SK-MEL-5 (cell line): Measurements from ENCODE around the gene MRPS5. TPM values are rescaled to one million over a fixed set of nuclear protein-coding genes. Genes with fewer than 3 reads are reported as not detected.
"Not testable (repeated sequence)": the region's sequence is repeated elsewhere in the genome, so short reads cannot be mapped to it uniquely, and the experiment has no call there.

ENCODE experiments used
- DNase-seq: peaks from one replicate; pipeline ENCODE4 v3.0.0-alpha.2; 2016; ENCODE audit warnings: low read depth, low spot score
- in situ Hi-C: cut with HindIII; loops from 2 replicates; pipeline ENCODE4 v1.10.0; 2016; ENCODE audit warnings: low sequenced_read_pairs, high pct_unique_total_duplicates, low pct_unique_long_range_greater_than_20kb
- total RNA-seq: library from RNA; depleted of rRNA; stranded (reverse); fragments of >200 nt; shearing (Covaris generic); gene quantifications from 2 replicates; pipeline ENCODE4 v1.2.3, GENCODE V29; 2014

Gene MRPS5
- total RNA-seq, 1 experiment from 2014 or later = 124 TPM

DNA sequence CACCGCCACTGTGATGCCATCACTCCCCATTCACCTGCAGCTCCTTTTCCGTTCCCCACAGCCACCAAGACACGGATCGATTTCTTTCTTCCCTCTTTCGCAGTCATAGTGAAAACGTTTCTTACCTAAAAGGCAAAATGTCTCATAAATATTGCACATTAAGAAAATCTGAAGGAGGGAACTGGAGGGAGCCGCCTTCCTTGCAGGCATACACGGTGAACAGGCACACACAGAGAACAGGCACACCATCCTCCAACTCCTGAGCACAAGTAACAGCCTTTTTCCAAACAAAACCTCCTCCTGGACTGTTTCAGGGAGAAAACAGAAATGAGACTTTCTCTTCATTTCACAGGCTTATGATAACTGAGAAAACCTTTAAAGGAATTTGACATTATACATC, 17.0 kb downstream of the MRPS5 start:
- DNase-seq = no peak
- in situ Hi-C loops = no loop called here

DNA sequence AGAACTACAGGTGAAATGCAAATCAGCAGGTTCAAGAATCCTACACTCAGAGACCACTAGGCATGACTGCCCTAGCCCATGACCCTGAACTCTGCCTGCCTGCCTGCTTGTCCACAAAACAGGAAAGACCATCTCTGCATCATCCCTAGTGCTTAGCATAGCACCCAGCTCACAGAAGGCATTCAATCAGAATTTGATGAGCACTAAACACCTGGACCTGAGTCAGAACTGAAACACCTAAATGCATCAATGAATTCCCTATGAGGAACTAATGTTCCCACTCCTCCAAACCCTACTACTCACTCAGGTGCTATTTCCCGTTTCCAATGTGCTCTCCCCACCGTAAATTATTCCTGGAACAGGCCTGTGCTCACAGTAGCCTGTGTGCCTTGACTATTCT, 21.7 kb downstream of the MRPS5 start:
- in situ Hi-C loops = no loop called here

GRCh38 chr2:95098273-95098672, 23.3 kb downstream of the MRPS5 start:
- in situ Hi-C loops, DNase-seq: not testable (repeated sequence)

More for the DNA sequence above, 21.7 kb downstream of the MRPS5 start:
- no peak for DNase-seq

DNA sequence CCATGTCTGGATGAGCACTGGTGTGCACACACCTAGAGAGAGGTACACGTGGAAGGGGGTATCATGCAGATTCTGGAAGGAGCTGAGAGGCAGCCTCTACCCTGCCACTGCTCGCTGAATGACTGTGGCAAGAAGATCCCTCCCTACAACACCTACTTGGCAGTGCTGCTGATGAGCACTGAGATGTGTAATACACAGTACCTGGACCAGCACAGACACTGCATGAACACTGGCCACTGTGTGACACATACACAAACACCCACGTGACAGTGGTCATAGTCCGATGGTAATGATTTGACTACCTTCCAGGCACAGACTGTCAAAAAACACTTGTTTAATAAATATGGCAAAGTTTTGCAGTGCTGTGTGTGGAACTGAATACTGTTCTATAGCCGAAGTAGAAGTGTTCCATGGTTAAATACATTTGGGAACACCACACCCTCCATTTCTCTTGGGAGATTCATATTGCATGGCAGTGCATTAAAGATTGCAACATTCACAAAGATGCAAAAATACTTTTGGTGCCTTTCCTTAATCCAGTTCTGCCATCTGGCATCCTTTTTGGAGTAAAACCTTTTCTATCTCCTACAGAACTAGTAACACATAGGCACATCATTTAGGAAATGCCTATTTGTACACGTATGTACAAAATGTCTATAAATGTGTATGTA, 29.6 kb downstream of the MRPS5 start:
- in situ Hi-C loops = no loop called here
- DNase-seq = no peak

DNA sequence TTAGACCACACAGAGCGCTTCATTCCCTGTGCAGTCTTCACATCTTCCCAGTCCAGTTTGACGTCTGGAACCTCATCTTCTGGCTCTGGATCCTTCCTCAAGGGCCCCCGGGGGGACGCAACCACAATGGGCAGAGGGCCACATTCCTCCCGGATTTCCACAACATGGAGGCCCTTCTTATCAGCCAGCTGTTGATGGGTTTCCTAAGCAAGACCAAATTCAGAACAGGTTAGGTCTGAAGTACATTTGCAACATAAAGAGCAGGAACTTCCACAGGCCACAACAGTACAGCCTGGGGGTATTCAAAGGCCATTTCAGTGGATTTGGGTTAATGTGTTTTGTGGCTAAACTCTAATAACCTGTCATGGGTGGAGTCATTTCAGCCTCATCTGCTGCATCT, 34.2 kb downstream of the MRPS5 start:
- in situ Hi-C loops = no loop called here
- no peak for DNase-seq

GRCh38 chr2:95086017-95086416, 35.6 kb downstream of the MRPS5 start:
- in situ Hi-C loops = no loop called here

GRCh38 chr2:95082477-95082876, 39.1 kb downstream of the MRPS5 start:
- in situ Hi-C loops = no loop called here
- no peak for DNase-seq

More at GRCh38 chr2:95086017-95086416, 35.6 kb downstream of the MRPS5 start:
- no peak for DNase-seq

DNA sequence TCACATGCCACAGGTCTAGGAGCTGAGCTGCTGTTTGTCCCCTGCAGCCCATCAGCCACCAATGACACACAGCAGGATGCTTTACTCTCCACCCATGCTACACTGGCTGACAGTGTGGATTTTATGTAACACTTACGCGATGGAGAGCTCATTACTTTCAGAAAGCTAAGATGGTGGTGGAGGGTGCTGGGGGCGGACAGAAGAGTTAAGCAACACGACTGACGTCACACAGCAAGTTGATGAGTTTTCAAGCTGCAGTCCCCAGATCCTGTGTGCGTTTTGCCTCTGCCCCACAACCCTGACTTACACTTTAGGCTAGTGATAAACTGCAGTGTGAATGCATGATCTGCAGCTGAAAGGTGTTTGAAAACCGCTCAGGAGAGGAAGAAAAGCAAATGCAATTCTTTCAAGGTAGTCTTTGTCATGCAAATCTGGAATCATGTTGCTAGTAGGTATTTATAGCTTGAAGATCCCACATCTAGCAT, 42.4 kb downstream of the MRPS5 start:
- DNase-seq = no peak
- in situ Hi-C loops = no loop called here

- in situ Hi-C loops = no loop called here
These were observed 43.6 kb downstream of the MRPS5 start for GRCh38 chr2:95077861-95078603.

GRCh38 chr2:95077530-95077825, 44.1 kb downstream of the MRPS5 start:
- in situ Hi-C loops = no loop called here
- DNase-seq = peak; percentile 28

More at GRCh38 chr2:95077861-95078603, 43.6 kb downstream of the MRPS5 start:
- DNase-seq = no peak

GRCh38 chr2:95076705-95077529, 44.7 kb downstream of the MRPS5 start:
- peak; percentile 69 for DNase-seq
- in situ Hi-C loops = no loop called here

GRCh38 chr2:95075440-95076132, 46.0 kb downstream of the MRPS5 start:
- no peak for DNase-seq
- in situ Hi-C loops = no loop called here

DNA sequence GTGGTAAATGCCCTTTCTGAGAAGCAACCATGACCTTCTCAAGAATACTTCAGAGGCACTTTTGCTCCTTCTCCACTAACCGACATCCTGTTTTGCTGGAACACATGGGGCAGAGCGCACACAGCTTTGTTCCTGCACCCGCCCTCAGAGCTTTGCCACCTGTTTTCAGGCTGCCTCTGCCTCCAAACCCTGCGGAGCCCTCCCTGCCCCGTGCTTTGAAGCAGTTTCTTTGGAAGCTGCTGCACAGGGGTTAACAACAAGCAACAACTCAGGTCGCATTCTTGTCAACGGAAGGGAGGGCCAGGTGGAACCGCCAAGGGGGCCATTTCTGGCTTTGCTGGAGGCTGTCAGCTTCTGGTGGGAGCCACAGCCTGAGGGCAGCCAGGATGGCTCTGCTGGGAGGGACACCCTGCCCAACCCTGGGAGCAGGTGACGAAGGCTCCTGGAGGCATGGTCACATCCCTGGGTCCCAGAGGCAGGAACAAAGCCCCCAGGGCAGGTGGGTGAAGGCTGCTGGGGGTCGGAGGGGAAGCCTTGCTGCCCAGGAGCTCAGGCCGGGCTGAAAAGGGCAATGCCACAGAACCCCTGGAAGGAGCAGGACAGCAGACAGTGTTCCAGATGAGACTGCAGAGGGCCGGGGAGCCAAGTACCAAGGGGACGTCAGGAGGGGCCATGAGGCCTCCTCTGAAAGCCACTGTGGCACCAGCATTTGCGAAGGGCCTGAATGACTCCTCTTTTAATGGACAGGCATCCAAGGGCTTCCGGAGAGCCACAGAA, 46.8 kb downstream of the MRPS5 start:
- DNase-seq = no peak
- in situ Hi-C loops = no loop called here

DNA sequence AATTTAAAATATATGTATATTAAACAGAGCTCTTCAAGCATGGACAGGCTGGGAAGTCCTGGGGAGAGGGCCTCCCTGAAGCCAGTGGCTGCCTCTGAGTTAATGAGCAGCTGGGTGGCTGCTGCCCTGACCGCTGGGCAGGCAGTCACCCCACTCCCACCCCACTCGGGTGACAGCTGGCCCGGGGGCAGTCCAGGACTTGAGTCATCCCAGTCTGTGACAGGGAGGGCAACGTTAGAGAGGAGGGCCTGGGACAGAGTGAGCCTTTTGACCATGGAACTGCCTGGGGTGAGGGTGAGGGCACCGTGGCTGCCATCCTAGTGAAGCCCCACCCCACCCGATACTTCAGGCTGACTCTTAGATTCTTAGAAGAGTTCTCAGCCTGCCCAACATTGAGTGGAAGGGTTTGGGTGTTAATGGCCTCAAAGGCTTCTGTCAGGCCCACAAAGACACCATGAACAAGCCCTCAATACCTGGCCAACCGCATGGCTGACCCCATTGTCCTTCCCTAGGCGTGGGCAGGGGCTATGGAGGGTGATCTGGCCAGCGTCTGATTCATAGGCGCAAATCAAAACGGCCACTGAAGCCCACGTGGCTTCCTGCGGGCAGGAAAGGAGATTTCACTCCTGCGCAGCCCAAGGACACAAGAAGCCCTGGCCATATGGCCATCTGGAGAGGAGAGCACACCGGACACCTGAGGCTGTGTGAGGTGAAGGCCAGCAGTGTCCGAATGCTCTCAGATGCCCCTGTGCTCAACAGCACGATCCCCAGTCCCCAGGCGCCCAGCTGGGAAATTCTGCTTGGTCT, 47.5 kb downstream of the MRPS5 start:
- DNase-seq = no peak
- in situ Hi-C loops = no loop called here

GRCh38 chr2:95072424-95072823, 49.2 kb downstream of the MRPS5 start:
- in situ Hi-C loops = no loop called here
- DNase-seq = no peak

DNA sequence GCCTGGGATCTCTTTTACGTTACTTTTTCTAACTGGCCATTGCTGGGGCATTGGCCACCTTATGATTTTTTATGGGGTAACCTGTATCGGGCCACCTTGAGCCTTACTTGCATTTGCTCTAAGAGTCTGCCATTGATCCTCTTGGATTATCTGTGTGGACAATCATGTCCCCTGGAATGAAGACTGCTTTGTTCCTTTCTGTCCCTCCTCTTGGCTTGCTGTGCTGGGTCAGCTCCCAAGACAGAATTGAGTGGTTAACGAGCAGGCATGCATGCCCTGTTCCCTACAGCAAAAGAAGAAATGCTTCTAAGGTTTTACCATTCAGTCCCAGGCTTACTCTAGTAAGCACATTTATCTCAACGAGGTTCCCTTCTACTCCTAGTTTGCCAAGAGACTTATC, 49.8 kb downstream of the MRPS5 start:
- in situ Hi-C loops = no loop called here
- DNase-seq = no peak
